HuH-7 (cell line): ENCODE data around the gene CTBP2.

Source experiments
- DNase-seq: peaks from one replicate; pipeline ENCODE4 v3.0.0; 2011; ENCODE audit warnings: low spot score

Gene CTBP2

GRCh38 chr10:125105706-125106255, 54.6 kb downstream of the CTBP2 start:
- DNase-seq = no peak

- DNase-seq = no peak
Measured at GRCh38 chr10:125105155-125105554, 55.2 kb downstream of the CTBP2 start.

- no peak for DNase-seq
Measured at GRCh38 chr10:125104559-125104958, 55.8 kb downstream of the CTBP2 start.

GRCh38 chr10:125103924-125104323, 56.4 kb downstream of the CTBP2 start:
- no peak for DNase-seq

GRCh38 chr10:125103466-125103865, 56.9 kb downstream of the CTBP2 start:
- no peak for DNase-seq

GRCh38 chr10:125102821-125103220, 57.5 kb downstream of the CTBP2 start:
- no peak for DNase-seq

- DNase-seq = peak; percentile 47
Measured at GRCh38 chr10:125102246-125102645, 58.1 kb downstream of the CTBP2 start.

GRCh38 chr10:125101581-125101980, 58.8 kb downstream of the CTBP2 start:
- no peak for DNase-seq

- DNase-seq = no peak
Measured at GRCh38 chr10:125101049-125101448, 59.3 kb downstream of the CTBP2 start.

GRCh38 chr10:125097409-125098070, 62.8 kb downstream of the CTBP2 start:
- DNase-seq = no peak

GRCh38 chr10:125096975-125097374, 63.4 kb downstream of the CTBP2 start:
- no peak for DNase-seq

- no peak for DNase-seq
Measured at GRCh38 chr10:125096371-125096770, 64.0 kb downstream of the CTBP2 start.

GRCh38 chr10:125095776-125096175, 64.6 kb downstream of the CTBP2 start:
- no peak for DNase-seq

- no peak for DNase-seq
Measured at GRCh38 chr10:125095228-125095627, 65.1 kb downstream of the CTBP2 start.

GRCh38 chr10:125094806-125095205, 65.6 kb downstream of the CTBP2 start:
- DNase-seq = no peak

GRCh38 chr10:125093974-125094705, 66.2 kb downstream of the CTBP2 start:
- no peak for DNase-seq

GRCh38 chr10:125093199-125093973, 67.0 kb downstream of the CTBP2 start:
- no peak for DNase-seq

- no peak for DNase-seq
Measured at GRCh38 chr10:125092564-125093031, 67.8 kb downstream of the CTBP2 start.

GRCh38 chr10:125091891-125092290, 68.5 kb downstream of the CTBP2 start:
- no peak for DNase-seq

GRCh38 chr10:125089469-125089868, 70.9 kb downstream of the CTBP2 start:
- no peak for DNase-seq

GRCh38 chr10:125087897-125088215, 72.5 kb downstream of the CTBP2 start:
- DNase-seq = no peak

- DNase-seq = no peak
Measured at GRCh38 chr10:125087191-125087896, 73.0 kb downstream of the CTBP2 start.
